CD14-positive monocyte (primary cell): ENCODE results near the gene BCAT1. TPM values are rescaled to one million over a fixed set of nuclear protein-coding genes. Genes with fewer than 3 reads are reported as not detected.

ENCODE experiments used
- DNase-seq, 3 donors: peaks; one replicate each; pipeline ENCODE4 v3.0.0-alpha.2; 2011 to 2022
- H2AFZ ChIP-seq: 2 replicates; pipeline ENCODE4 v1.6.0; 2012; ENCODE audit warnings: mild to moderate bottlenecking, low read depth, low read length, inconsistent platforms; ENCODE audit not compliant: insufficient read depth, poor library complexity, severe bottlenecking
- H3K27ac ChIP-seq, 2 donors: 1 replicate in 1 of 2; 2 replicates in 1 of 2; pipeline ENCODE4 v1.5.1; 2012 to 2013; ENCODE audit warnings: low read length in 2 of 2, control low read depth in 1 of 2, inconsistent platforms in 1 of 2, low read depth in 1 of 2, mild to moderate bottlenecking in 1 of 2
- H3K27me3 ChIP-seq, 2 donors: one replicate each; pipeline versions ENCODE4 v1.6.0 to v1.6.1; 2011 to 2013; ENCODE audit warnings: low read length in 2 of 2; ENCODE audit not compliant: control insufficient read depth in 2 of 2, insufficient read depth in 2 of 2
- H3K36me3 ChIP-seq, 2 donors: replicated peaks in 1 of 2; 1 replicate in 1 of 2; 2 replicates in 1 of 2; pipeline versions ENCODE4 v1.5.1 to v1.6.1; 2012 to 2013; ENCODE audit warnings: low read length in 2 of 2, control low read depth in 1 of 2, inconsistent platforms in 1 of 2, mild to moderate bottlenecking in 1 of 2; ENCODE audit not compliant: insufficient read depth in 2 of 2, control insufficient read depth in 1 of 2
- H3K4me1 ChIP-seq, 2 donors: 1 replicate in 1 of 2; 2 replicates in 1 of 2; pipeline versions ENCODE4 v1.5.1 to v1.6.1; 2012 to 2013; ENCODE audit warnings: low read length in 2 of 2, control low read depth in 1 of 2, inconsistent platforms in 1 of 2, mild to moderate bottlenecking in 1 of 2, moderate library complexity in 1 of 2; ENCODE audit not compliant: insufficient read depth in 2 of 2, control insufficient read depth in 1 of 2
- H3K4me2 ChIP-seq: replicated peaks from 2 replicates; pipeline ENCODE3; 2012; ENCODE audit warnings: low read length, moderate library complexity, mild to moderate bottlenecking; ENCODE audit not compliant: poor library complexity, severe bottlenecking; ENCODE audit errors: extremely low read depth
- H3K4me3 ChIP-seq, 3 experiments: fragments of 200-600 bp in 1 of 3; sonication (generic) in 1 of 3; replicated peaks in 1 of 3; 1 replicate in 2 of 3; 2 replicates in 1 of 3; pipeline ENCODE4 v1.5.1; 2011 to 2013; ENCODE audit warnings: low read length in 3 of 3, mild to moderate bottlenecking in 3 of 3, control low read depth in 2 of 3, low read depth in 2 of 3, inconsistent platforms in 1 of 3, moderate library complexity in 1 of 3
- H3K79me2 ChIP-seq: 2 replicates; pipeline ENCODE4 v1.6.0; 2012; ENCODE audit warnings: mild to moderate bottlenecking, control low read depth, inconsistent platforms, low read length, moderate library complexity; ENCODE audit not compliant: insufficient read depth
- H3K9ac ChIP-seq: 2 replicates; pipeline ENCODE4 v1.6.0; 2017; ENCODE audit warnings: low read length, mild to moderate bottlenecking; ENCODE audit not compliant: insufficient read depth, poor library complexity, severe bottlenecking
- H3K9me3 ChIP-seq, 2 donors: replicated peaks in 1 of 2; 1 replicate in 1 of 2; 2 replicates in 1 of 2; pipeline versions ENCODE4 v1.5.1 to v1.6.1; 2012 to 2013; ENCODE audit warnings: low read length in 2 of 2, control low read depth in 1 of 2; ENCODE audit not compliant: control insufficient read depth in 1 of 2, insufficient read depth in 1 of 2
- H4K20me1 ChIP-seq: 2 replicates; pipeline ENCODE4 v1.6.0; 2012; ENCODE audit warnings: mild to moderate bottlenecking, low read length, control low read depth, moderate library complexity; ENCODE audit not compliant: insufficient read depth
- H3K27ac Mint-ChIP-seq, 7 donors: one replicate each; pipeline ENCODE4 v1.8.0; 2020; ENCODE audit warnings: mild to moderate bottlenecking in 7 of 7, mixed read lengths in 7 of 7, moderate library complexity in 6 of 7, inconsistent platforms in 2 of 7
- H3K27me3 Mint-ChIP-seq, 3 donors: one replicate each; pipeline ENCODE4 v1.8.0; 2021 to 2022; ENCODE audit warnings: low read depth in 3 of 3, mild to moderate bottlenecking in 3 of 3, mixed read lengths in 3 of 3, moderate library complexity in 3 of 3, inconsistent platforms in 1 of 3
- H3K36me3 Mint-ChIP-seq, 2 donors: one replicate each; pipeline ENCODE4 v1.8.0; 2020; ENCODE audit warnings: mixed read lengths in 2 of 2, inconsistent platforms in 1 of 2, mild to moderate bottlenecking in 1 of 2
- H3K4me1 Mint-ChIP-seq: one replicate; pipeline ENCODE4 v1.8.0; 2020; ENCODE audit warnings: mild to moderate bottlenecking, mixed read lengths
- H3K4me3 Mint-ChIP-seq, 2 donors: one replicate each; pipeline ENCODE4 v1.8.0; 2020; ENCODE audit warnings: mild to moderate bottlenecking in 2 of 2, mixed read lengths in 2 of 2, moderate library complexity in 1 of 2
- H3K9me3 Mint-ChIP-seq, 7 donors: one replicate each; pipeline ENCODE4 v1.8.0; 2020 to 2022; ENCODE audit warnings: mixed read lengths in 7 of 7, mild to moderate bottlenecking in 6 of 7, moderate library complexity in 6 of 7, inconsistent platforms in 2 of 7
- WGBS: methylation state at CpG from one replicate; pipeline ENCODE4 v1.1.5; 2013; ENCODE audit warnings: missing lambda C conversion rate; ENCODE audit not compliant: insufficient coverage; 5-methylcytosine and 5-hydroxymethylcytosine counted together
- intact Hi-C, 2 donors: fragments of 100-400 bp; cut with micrococcal nuclease; formaldehyde crosslinking; loops; one replicate each; pipeline versions ENCODE4 v1.15.0 to v1.15.1; 2023
- polyA plus RNA-seq, 3 donors: library from polyadenylated mRNA; depleted of rRNA in 1 of 3; unstranded in 2 of 3; stranded (reverse) in 1 of 3; fragments of 300-500 nt in 2 of 3; fragments of >200 nt in 1 of 3; fragmentation: Illumina TruSeq in 2 of 3; gene quantifications; 1 replicate in 2 of 3; 2 replicates in 1 of 3; pipeline ENCODE4 v1.2.3, GENCODE V29; 2012 to 2021
- TF ChIP-seq, protein P1 (sequence below): fragments of 200-600 bp; IDR thresholded peaks from one replicate; pipeline ENCODE4 v1.8.0; 2022; ENCODE audit warnings: antibody characterized with exemption, mild to moderate bottlenecking

The BCAT1 gene
- polyA plus RNA-seq, 3 donors, result 3.5 to 16.9 (median 15.2) TPM

DNA sequence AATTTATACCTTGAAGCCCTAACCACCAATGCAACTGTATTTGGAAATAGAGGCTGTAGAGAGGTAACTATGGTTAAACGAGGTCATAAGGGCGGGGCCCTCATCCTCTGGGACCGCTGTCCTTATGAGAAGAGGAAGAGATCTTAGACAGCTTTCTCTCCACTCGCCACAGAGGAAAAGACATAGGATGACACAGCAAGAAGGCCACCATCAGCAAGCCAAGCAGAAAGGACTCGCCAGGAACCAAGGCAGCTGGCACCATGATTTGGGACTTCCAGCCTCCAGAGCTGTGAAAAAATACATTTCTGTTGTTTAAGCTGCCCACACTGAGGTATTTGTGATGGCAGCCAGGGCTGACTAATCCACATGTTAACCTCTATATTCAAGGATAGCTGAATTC lies 30.4 kb upstream of the BCAT1 start:
- H3K4me3 ChIP-seq, result peak overlapping the region in 1 of 3 experiments; percentile 24
- DNase-seq, result peak; percentile 51 to 80 (median 78)
- Mint-ChIP-seq H3K27ac (peak overlapping the region; percentile 70 to 93 (median 80)), H3K4me1 (peaks cover 48% of the 10 kb centered on the region), H3K27me3 (peaks cover 0 to 2% (median 0%) of the 10 kb centered on the region in 3 donors), H3K4me3 (no peak overlapping the region), H3K36me3 (peaks cover 0 to 5% of the 10 kb centered on the region in 2 donors), H3K9me3 (peaks cover 7 to 15% (median 11%) of the 10 kb centered on the region in 7 donors)
- H3K27me3 ChIP-seq, result no peaks in the 10 kb centered on the region
- peak overlapping the region; percentile 34 to 71 for H3K27ac ChIP-seq
- H3K4me1 ChIP-seq, result peaks cover 45 to 48% of the 10 kb centered on the region in 2 donors
- H4K20me1 ChIP-seq, result no peaks in the 10 kb centered on the region
- H3K79me2 ChIP-seq, result no peaks in the 10 kb centered on the region
- TF ChIP-seq, protein P1, sequence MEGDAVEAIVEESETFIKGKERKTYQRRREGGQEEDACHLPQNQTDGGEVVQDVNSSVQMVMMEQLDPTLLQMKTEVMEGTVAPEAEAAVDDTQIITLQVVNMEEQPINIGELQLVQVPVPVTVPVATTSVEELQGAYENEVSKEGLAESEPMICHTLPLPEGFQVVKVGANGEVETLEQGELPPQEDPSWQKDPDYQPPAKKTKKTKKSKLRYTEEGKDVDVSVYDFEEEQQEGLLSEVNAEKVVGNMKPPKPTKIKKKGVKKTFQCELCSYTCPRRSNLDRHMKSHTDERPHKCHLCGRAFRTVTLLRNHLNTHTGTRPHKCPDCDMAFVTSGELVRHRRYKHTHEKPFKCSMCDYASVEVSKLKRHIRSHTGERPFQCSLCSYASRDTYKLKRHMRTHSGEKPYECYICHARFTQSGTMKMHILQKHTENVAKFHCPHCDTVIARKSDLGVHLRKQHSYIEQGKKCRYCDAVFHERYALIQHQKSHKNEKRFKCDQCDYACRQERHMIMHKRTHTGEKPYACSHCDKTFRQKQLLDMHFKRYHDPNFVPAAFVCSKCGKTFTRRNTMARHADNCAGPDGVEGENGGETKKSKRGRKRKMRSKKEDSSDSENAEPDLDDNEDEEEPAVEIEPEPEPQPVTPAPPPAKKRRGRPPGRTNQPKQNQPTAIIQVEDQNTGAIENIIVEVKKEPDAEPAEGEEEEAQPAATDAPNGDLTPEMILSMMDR, result no peak
- H3K9ac ChIP-seq, result no peak overlapping the region
- peak overlapping the region; percentile 52 for H2AFZ ChIP-seq
- peaks cover 7 to 10% of the 10 kb centered on the region in 2 donors for H3K9me3 ChIP-seq
- no peaks in the 10 kb centered on the region for H3K36me3 ChIP-seq
- WGBS, result 0% methylated on average over 5 of the region's 5 CpGs
- H3K4me2 ChIP-seq, result peak overlapping the region; percentile 23
- intact Hi-C loops, result no loop called here

DNA sequence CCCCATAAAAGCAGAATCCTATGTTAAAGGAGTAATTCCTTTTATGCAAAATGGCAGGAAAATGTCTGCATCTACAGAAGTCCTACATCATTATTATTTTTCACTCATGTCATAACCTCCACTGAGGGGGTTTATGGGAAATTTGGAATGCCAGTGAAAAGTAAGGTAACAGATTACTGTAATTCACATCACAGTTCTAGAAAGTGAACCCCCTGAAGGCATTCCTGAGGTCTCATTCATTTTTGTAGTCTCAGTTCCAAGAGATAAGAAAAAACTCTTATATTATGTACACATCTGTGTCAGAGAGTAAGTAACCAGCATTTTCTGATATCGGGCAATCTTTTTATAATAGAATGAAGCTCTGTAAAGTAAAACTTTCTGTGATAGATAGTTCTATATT lies 28.8 kb upstream of the BCAT1 start:
- Mint-ChIP-seq H3K9me3 (peaks cover 6 to 16% (median 10%) of the 10 kb centered on the region in 7 donors), H3K4me3 (peak overlapping the region in 1 of 2 donors; percentile 70), H3K27me3 (peaks cover 0 to 2% (median 0%) of the 10 kb centered on the region in 3 donors), H3K4me1 (peaks cover 48% of the 10 kb centered on the region), H3K27ac (peak overlapping the region; percentile 83 to 91 (median 87)), H3K36me3 (peaks cover 4 to 5% of the 10 kb centered on the region in 2 donors)
- WGBS, result no CpG with 5 or more reads among the region's 1 CpG
- Histone ChIP-seq H3K79me2 (no peaks in the 10 kb centered on the region), H3K27me3 (no peaks in the 10 kb centered on the region), H3K4me1 (peaks cover 45 to 48% of the 10 kb centered on the region in 2 donors), H3K4me3 (peak overlapping the region in 1 of 3 experiments; percentile 57), H3K36me3 (no peaks in the 10 kb centered on the region), H4K20me1 (no peaks in the 10 kb centered on the region), H3K27ac (peak overlapping the region; percentile 75 to 76), H3K4me2 (peak overlapping the region; percentile 45), H3K9me3 (peaks cover 5 to 11% of the 10 kb centered on the region in 2 donors), H3K9ac (no peak overlapping the region), H2AFZ (peak overlapping the region; percentile 63)
- no peak for DNase-seq
- TF ChIP-seq, protein P1, result no peak
- intact Hi-C loops, result no loop called here
